Fibroblast of villous mesenchyme (primary cell): ENCODE data around the gene LHFPL3. TPM values are rescaled to one million over a fixed set of nuclear protein-coding genes. Genes with fewer than 3 reads are reported as not detected.

Experiments
- DNase-seq: peaks from one replicate; pipeline ENCODE4 v3.0.0-alpha.2; 2010; ENCODE audit warnings: low read depth
- H3K4me3 ChIP-seq: 2 replicates; pipeline ENCODE4 v1.5.1; 2011; ENCODE audit warnings: low read depth, mild to moderate bottlenecking, low read length
- total RNA-seq: library from RNA; depleted of rRNA; stranded (reverse); fragments of >200 nt; gene quantifications from 2 replicates; pipeline ENCODE4 v1.2.3, GENCODE V29; 2012
- TF ChIP-seq, protein P1 (sequence below): IDR thresholded peaks from 2 replicates; pipeline ENCODE4 v1.5.1; 2012; ENCODE audit warnings: low read depth, mild to moderate bottlenecking, low read length; ENCODE audit not compliant: insufficient read depth

Gene LHFPL3
- total RNA-seq, 1 donor, result not detected

DNA sequence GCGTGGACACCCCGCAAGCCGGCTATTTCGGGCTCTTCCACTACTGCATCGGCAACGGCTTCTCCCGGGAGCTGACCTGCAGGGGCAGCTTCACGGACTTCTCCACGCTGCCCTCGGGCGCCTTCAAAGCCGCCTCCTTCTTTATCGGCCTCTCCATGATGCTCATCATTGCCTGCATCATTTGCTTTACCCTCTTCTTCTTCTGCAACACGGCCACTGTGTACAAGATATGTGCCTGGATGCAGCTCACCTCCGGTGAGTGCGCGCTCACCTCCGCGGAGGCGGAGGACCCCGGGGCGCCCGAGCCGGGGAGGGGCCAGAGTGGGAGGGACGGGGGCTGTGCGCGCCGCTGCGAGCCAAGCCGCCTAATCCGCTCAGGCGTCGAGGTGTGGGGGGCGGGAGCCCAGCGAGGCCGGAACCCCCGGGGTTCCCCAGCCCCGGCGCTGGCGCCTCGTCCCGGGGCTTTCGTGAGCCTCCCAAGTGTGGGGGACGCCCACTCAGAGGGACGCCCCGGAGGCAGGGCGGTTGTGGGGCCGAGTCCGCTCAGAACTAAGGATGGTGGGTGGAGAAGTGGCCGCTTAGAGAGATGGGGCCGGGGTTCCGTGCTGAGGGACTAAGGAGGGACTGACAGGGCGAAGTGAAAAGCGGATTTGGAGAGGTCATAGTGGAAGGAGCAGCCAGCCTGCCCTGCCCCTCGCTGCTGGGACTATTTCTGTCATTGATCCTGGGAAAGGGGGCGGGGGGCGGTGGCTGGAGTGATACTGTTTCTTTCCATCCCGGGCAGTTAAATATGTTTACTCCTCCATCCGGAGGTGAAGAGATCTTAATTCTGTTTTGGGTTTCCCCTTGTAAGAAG is 795 bp downstream of the LHFPL3 start:
- no peak overlapping the region for H3K4me3 ChIP-seq

DNA sequence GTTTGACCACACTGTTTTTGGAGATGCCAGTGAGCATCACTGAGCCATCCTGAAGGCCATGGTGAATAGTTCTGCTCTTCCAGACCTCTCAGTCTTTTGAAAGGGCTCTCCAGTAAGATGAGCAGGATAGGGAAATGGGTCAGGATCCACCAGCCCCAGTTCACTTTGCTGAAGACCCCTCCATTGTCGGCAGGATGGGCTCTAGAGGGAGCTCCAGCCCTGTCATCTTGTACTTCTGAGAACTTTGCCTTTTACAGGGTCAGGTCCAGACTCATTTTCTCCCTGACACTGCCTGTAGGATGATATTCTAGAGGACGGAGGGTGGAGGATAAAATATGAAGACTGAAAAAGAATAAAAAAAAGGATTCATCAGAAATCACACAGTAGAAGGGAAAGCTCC is 13.1 kb downstream of the LHFPL3 start:
- TF ChIP-seq, protein P1, sequence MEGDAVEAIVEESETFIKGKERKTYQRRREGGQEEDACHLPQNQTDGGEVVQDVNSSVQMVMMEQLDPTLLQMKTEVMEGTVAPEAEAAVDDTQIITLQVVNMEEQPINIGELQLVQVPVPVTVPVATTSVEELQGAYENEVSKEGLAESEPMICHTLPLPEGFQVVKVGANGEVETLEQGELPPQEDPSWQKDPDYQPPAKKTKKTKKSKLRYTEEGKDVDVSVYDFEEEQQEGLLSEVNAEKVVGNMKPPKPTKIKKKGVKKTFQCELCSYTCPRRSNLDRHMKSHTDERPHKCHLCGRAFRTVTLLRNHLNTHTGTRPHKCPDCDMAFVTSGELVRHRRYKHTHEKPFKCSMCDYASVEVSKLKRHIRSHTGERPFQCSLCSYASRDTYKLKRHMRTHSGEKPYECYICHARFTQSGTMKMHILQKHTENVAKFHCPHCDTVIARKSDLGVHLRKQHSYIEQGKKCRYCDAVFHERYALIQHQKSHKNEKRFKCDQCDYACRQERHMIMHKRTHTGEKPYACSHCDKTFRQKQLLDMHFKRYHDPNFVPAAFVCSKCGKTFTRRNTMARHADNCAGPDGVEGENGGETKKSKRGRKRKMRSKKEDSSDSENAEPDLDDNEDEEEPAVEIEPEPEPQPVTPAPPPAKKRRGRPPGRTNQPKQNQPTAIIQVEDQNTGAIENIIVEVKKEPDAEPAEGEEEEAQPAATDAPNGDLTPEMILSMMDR, result no peak
- DNase-seq, result no peak
- no peak overlapping the region for H3K4me3 ChIP-seq

More for the DNA sequence above, 795 bp downstream of the LHFPL3 start:
- DNase-seq, result no peak
- TF ChIP-seq, protein P1, result no peak

DNA sequence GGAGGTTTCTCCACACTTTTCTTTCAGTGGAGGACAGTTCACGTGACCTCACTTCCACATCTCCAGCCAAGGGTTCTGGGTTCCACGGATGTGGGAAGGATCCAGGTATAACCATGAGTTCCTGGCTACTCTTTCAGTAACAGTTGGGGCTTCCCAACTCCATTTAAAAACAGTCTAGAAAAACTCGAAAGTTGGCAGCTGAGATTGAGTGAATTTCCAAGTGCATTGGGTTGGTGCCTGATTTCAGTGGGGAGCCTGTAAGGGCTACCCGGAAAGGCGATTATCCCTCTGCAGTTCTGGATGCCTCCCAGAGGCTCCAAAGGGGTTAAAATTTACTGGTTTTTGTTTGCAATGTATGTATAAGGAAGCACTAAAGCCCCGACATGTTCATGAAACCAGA is 24.3 kb downstream of the LHFPL3 start:
- DNase-seq, result no peak
- TF ChIP-seq, protein P1, result no peak
- H3K4me3 ChIP-seq, result no peak overlapping the region

DNA sequence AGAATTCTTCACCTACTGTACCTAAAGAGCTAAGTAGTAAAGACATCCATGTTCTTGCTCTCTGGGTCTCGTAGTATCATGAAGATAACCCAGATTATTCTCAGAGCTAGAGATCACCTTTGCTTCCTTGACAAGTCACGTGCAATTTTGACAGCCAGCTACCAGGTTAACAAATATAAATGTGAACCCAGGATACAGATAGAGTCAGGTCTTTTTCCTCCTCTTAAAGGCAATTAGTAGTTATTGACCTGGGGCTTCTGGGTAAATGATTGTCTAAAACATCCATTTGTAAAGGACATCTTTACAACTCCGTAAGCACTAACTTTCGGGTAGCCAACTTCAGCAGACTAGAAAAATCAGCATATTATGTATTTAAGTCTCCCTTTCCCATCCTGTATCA is 28.8 kb downstream of the LHFPL3 start:
- TF ChIP-seq, protein P1, result no peak
- H3K4me3 ChIP-seq, result no peak overlapping the region
- DNase-seq, result no peak

DNA sequence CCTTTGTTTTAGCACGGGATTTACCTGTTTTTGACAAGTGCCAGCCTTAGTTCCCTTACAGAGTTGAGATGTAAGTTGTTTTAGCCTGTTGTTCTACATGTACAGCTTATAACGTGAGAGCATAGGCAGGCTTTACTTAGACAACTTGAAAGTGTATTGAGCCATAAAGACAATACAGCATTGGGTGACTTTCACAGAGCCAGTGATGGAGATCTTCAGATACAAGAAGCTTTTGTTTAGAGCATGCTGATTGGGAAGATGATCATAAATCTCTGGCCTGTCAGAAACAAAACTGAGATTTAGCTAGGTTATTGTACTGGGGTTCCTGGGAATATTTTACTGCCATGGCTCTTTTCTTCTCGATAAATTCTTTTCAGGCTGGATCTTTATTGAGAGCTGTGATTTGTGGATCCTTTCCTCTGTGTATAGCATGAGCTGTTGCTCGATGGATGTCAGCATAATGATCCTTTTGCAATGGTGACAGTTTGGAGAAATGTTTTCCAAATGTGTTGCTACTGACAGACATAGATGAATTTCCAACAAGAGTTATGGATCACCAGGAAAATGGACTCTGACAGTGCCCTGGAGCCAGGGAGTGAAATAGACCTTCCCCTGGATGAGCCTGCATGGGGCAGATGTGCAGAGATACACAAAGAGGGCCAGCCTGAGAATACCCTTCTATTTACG is 30.2 kb downstream of the LHFPL3 start:
- TF ChIP-seq, protein P1, result no peak
- DNase-seq, result no peak
- no peak overlapping the region for H3K4me3 ChIP-seq

DNA sequence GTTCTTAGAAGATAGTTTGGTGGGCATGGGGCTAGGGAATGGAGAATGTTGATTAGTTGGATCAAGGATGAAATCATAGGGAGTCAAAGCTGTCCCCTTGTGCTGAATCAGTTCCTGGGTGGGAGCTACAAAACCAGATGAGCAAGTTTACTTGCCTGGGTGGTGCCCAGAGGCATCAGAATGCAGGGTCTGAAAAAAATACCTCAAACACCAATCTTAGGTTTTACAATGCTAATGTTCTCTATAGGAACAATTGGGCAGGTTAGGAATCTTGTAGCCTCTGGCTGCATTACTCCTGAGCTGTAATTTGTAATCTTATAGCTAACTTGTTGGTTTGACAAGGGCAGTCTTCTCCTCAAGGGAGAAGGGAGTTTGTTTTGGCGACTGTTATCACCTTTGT is 34.4 kb downstream of the LHFPL3 start:
- H3K4me3 ChIP-seq, result no peak overlapping the region
- TF ChIP-seq, protein P1, result no peak
- DNase-seq, result no peak
